GM21515 (cell line): ENCODE results near the gene KIAA0319L.

ENCODE experiments used
- ATAC-seq: cut with Tn5 transposase; IDR thresholded peaks from one replicate; pipeline ENCODE4 v1.9.1; 2021; ENCODE audit not compliant: unreplicated experiment

The KIAA0319L gene

DNA sequence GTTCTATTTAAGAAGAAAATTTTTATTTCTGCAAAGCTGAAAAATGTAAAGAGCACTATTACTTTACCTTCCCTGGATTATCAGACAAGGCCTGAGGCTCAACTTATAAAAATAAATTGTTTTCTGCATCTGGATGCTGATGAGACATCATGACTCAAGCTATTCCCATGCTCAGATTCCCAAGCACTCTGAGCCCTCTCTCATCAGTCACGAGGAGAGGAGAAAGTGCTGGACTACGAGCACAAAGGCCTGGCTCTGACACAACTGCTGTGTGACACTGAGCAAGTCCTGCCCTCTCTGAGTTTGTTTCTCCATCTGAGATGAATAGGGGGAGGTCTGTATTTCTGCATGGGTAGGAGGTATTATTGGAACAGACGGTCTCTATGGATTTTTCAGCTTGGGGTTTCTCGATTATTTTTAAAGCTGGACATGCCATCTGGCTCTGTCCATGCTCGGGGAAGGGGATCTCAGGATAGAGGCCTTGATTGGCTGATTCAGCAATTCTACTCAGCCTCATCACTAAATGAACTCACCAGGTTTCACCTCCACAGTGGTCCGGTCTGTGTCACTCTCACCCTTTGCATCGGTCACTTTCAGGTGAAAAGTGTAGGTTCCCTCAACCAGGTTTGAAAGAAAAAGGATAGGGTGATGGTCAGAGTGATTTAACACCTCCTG, 107.7 kb downstream of the KIAA0319L start:
- no peak for ATAC-seq

- ATAC-seq = no peak
Measured at GRCh38 chr1:35448344-35448801, 108.8 kb downstream of the KIAA0319L start.

DNA sequence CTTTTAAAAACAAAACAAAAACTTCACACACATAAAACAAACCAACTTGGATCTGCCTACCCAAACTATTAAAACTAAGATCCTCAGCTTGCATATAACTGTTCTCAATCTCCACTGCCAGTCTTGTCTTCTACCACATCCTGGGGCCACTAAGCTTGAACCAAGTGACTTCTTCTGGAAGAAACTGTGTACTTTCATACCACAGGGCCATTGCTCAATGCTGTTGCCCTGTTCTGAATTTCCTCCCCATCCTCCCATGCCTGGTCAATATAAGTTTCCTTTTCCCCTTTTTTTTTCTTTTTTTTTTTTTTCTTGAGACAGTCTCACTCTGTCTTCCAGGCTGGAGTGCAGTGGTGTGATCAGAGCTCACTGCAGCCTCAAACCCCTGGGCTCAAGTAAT, 109.9 kb downstream of the KIAA0319L start:
- no peak for ATAC-seq

- ATAC-seq = no peak
Measured at GRCh38 chr1:35444519-35444774, 112.8 kb downstream of the KIAA0319L start.

DNA sequence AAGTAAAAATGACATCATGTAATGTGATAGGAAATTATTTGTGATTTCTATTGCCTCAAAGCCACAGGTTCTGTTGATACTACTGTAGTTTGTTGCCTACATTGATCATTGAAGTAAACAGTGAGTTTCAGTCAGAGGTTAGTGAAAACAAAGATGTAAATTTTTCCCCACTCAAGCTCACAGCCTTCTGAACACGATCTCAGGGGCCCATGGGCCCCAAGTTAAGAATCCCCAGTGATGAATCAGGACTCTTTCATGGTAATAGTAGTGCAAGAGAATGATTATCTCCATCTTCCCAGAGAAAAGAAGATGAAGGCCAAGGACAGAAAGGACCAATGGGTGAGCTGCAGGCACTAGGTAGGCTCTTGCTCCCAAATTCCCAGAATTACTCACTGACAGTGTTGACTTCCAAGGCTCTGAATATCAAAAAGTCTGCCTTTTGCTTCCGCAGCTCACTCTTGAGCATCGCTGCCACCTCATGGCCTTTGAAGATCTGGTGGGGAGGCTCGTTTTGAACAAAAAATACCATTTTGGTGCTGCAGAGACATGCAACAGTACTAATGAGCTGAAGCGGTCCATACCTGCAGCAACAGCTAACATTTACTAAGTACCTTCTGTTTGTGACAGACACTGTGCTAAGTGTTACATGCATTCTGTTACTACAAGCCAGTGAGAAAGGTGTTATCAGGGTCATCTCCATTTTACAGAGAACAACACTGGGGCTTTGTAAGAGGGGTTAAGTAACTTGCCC, 113.3 kb downstream of the KIAA0319L start:
- ATAC-seq = no peak

- ATAC-seq = no peak
Measured at GRCh38 chr1:35442734-35443133, 114.5 kb downstream of the KIAA0319L start.

DNA sequence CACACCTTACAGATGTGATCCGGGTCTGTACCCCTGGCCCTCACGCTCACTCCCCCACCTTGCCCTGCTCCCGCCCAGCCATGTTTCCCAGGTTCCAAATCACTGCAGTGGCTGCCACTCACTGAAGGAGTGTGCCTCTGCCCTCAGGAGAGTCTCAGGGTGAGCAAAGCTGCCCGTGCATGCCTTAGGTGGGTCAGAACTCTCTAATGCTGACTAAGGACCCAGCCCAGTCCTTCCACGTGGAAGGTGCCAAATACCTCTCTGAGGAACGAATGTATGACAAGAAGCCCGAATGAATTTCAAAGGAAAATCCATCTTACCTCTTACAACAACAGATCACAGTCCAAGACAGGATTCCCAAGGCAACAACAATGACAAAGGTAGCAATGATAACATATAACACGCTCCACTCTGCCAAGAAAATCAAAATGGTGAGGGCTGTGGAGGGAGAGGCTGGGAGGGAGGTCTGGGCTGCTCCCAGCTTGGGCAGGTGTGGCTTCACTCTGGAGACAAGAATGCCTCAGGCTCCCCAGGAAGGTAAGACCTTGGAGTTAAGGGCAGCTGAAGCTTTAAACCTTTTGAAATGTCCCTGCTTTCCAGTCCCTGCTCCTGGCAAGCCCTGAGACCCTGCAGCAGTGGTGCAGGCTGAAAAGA, 115.2 kb downstream of the KIAA0319L start:
- no peak for ATAC-seq

DNA sequence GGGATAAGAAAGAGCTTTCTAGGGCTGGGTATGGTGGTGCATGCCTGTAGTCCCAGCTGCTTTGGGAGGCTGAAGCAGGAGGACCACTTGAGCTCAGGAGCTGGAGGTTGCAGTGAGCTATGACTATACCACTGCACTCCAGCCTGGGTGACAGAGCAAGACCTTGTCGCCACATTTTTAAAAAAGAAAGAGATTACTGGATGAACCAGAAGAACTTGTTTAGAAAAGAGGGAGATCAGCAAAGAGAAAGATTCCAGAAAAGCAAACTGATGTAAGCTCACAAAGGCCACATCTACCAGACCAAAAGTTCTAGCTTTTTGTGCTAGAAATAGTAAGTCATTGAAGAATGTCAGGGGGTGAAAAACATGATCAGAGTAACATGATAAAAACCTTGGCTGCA, 117.6 kb downstream of the KIAA0319L start:
- no peak for ATAC-seq

DNA sequence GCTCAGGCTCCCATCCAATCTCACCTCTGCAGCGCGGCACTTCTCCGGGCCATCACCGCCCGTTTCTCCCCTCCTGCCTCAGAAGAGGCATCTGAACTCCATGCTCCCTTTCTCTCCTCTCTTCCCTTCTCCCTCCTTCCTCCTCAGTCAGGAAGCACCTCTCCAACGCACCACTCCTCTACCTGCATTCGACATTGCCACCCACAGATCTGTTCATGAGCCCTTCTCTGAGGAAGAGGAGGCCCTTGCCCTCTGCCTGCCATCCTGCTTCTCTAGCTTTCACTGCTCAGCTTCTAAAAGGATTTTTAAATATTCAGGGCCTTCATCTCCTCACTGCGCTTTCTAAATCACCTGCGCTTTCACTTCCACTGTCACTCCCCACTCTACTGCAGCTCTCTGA, 120.0 kb downstream of the KIAA0319L start:
- ATAC-seq = no peak

DNA sequence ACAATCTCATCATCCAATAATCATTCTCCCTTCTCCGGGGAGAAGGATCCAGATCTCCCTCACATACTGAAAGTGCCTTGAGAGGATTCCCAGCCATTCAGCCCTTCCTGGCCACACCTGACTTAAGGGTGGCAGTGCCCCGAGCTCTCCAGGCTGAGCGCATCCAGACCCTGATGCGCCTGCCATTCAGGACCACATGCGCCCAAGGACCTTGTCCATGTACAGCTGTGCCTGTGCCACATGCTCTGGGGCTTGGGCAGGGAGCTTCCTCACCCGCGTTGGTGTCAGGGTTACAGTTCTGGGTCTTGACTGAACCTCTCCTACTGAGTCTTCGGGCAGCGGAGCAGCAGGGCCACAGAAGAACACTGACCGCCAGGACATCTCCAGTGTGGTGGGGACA, 121.1 kb downstream of the KIAA0319L start:
- no peak for ATAC-seq

GRCh38 chr1:35434703-35435102, 122.5 kb downstream of the KIAA0319L start:
- no peak for ATAC-seq

DNA sequence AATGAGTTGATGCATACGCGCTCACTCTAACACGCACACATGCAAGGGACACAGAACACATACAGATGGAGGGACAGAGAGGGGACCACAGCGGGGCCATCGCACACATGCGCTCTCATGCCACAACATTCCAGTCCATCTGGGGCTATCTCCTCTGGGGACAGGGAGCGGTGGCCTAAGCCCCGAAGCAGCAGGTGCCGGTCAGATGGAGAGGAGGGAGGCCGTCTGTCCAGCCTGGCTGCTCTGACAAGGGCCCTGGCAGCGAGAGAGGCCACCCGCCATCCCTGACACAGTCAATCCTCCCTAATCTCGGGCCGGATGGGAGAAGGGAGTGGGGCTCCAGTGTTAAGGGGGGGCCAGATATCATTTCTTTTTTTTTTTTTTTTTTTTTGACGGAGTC, 123.5 kb downstream of the KIAA0319L start:
- ATAC-seq = no peak

- ATAC-seq = no peak
Measured at GRCh38 chr1:35432231-35432630, 125.0 kb downstream of the KIAA0319L start.

GRCh38 chr1:35431173-35431599, 126.0 kb downstream of the KIAA0319L start:
- ATAC-seq = no peak

GRCh38 chr1:35430762-35431161, 126.4 kb downstream of the KIAA0319L start:
- ATAC-seq = no peak

GRCh38 chr1:35428360-35428759, 128.8 kb downstream of the KIAA0319L start:
- ATAC-seq = no peak

- no peak for ATAC-seq
Measured at GRCh38 chr1:35426097-35426586, 131.1 kb downstream of the KIAA0319L start.

DNA sequence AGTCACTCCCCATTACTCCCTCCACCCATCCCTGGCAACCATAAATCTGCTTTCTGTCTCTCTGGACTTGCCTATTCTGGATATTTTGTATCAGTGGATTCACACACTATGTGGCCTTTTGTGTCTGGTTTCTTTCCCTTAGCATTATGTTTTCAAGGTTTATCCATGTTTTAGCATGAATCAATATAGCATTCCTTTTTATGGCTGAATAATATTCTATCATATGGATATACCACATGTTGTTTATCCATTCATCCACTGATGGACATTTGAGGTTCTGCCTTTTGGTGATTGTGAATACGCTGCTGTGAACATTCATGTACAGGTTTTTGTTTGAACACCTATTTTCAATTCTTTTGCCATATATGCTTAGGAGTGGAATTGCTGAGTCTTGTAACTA, 148.3 kb downstream of the KIAA0319L start:
- ATAC-seq = no peak

DNA sequence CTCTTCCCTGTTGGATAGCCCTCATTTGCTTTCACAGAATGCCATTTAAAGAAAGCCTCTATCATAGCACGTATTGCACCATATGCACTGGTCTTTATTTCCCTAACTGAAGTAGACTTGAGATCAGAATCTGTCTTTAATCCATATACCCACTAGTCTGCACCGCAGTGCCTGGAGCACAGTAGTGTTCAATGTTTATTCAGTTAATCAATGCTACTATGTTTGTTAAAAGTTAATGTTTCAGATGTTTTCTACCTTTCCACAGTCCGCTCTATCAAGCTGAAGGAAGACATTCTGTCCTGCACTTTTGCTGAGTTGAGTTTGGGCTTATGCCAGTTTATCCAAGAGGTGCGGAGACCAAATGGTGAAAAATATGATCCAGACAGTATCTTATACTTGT, 149.5 kb downstream of the KIAA0319L start:
- no peak for ATAC-seq

- ATAC-seq = no peak
Measured at GRCh38 chr1:35406103-35406502, 151.1 kb downstream of the KIAA0319L start.

DNA sequence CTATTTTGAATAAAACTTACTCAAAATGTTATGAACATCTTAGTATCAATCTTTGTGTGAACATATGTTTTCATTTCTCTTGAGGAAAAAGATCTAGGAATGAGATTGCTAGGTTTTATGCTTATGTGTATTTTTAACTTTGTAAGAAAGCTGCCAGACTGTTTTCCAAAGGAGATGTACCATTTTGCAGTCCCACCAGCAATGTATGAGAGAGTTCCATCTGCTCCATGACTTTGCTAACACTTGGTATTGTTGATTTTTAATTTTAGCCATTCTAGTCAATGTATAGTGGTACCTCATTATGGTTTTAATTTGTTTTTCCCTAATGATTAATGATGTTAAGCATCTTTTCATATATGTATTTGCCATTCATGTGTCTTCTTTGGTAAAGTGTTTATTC, 156.2 kb downstream of the KIAA0319L start:
- no peak for ATAC-seq

DNA sequence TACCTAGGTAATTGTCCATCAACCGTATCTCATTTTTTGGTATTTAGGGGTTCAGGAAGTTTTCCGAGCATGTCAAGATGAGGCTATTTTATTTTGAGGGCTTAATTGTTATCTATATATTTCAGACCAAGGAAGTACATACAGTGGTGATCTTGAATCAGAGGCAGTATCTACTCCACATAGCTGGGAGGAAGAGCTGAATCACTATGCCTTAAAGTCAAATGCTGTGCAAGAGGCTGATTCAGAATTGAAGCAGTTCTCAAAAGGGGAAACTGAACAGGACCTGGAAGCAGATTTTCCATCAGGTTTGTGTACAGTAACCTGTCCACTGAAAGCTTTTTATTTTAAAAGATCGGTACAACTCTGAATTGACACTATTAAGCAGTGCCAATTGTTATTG, 158.5 kb downstream of the KIAA0319L start:
- ATAC-seq = no peak
